Stimulated activated CD8-positive, alpha-beta memory T cell treated with anti-CD3 and anti-CD28 coated beads, Interleukin-15, amount 100 ng/mL, for 24 hours (primary cell): ENCODE data around the gene FAM9C.
"Not testable (repeated sequence)": the region's sequence is repeated elsewhere in the genome, so short reads cannot be mapped to it uniquely, and the experiment has no call there.

Experiments
- DNase-seq: peaks from one replicate; pipeline ENCODE4 v3.0.0-alpha.2; 2020; ENCODE audit warnings: low read depth

Gene FAM9C

GRCh38 chrX:13043138-13043537, 1.3 kb downstream of the FAM9C start:
- DNase-seq: no peak

- no peak for DNase-seq
Measured at GRCh38 chrX:13036896-13037295, 7.5 kb downstream of the FAM9C start.

- DNase-seq: no peak
Measured at GRCh38 chrX:13033193-13033592, 11.2 kb downstream of the FAM9C start.

GRCh38 chrX:13029887-13030771, 14.3 kb downstream of the FAM9C start:
- no peak for DNase-seq

GRCh38 chrX:13029637-13029886, 14.9 kb downstream of the FAM9C start:
- DNase-seq: no peak

GRCh38 chrX:13028871-13029636, 15.4 kb downstream of the FAM9C start:
- DNase-seq: no peak

GRCh38 chrX:13026877-13027652, 17.4 kb downstream of the FAM9C start:
- DNase-seq: no peak

GRCh38 chrX:13024986-13025385, 19.4 kb downstream of the FAM9C start:
- DNase-seq: no peak

GRCh38 chrX:13023979-13024378, 20.4 kb downstream of the FAM9C start:
- no peak for DNase-seq

GRCh38 chrX:13023567-13023966, 20.9 kb downstream of the FAM9C start:
- DNase-seq: no peak

GRCh38 chrX:13022926-13023325, 21.5 kb downstream of the FAM9C start:
- DNase-seq: no peak

GRCh38 chrX:13016731-13017130, 27.7 kb downstream of the FAM9C start:
- not testable (repeated sequence) for DNase-seq

- no peak for DNase-seq
Measured at GRCh38 chrX:13015536-13016236, 28.7 kb downstream of the FAM9C start.

GRCh38 chrX:13014111-13015096, 30.0 kb downstream of the FAM9C start:
- no peak for DNase-seq

- DNase-seq: no peak
Measured at GRCh38 chrX:13013363-13014110, 30.9 kb downstream of the FAM9C start.

- no peak for DNase-seq
Measured at GRCh38 chrX:13010546-13010945, 33.9 kb downstream of the FAM9C start.

- DNase-seq: no peak
Measured at GRCh38 chrX:13009844-13010243, 34.6 kb downstream of the FAM9C start.

- DNase-seq: no peak
Measured at GRCh38 chrX:13009273-13009672, 35.1 kb downstream of the FAM9C start.

- DNase-seq: no peak
Measured at GRCh38 chrX:13008851-13009250, 35.6 kb downstream of the FAM9C start.

GRCh38 chrX:13008189-13008533, 36.3 kb downstream of the FAM9C start:
- DNase-seq: no peak
